HS-27A (cell line): ENCODE measurements around the gene SERGEF.

ENCODE experiments used
- DNase-seq: peaks from one replicate; pipeline ENCODE4 v3.0.0-alpha.2; 2012; ENCODE audit warnings: low read depth, missing footprints

The SERGEF gene

GRCh38 chr11:17813391-17814059 lies 199.3 kb downstream of the SERGEF start:
- DNase-seq = no peak

GRCh38 chr11:17812865-17813187 lies 200.0 kb downstream of the SERGEF start:
- no peak for DNase-seq

- DNase-seq = no peak
These were observed 200.6 kb downstream of the SERGEF start for GRCh38 chr11:17812091-17812864.

GRCh38 chr11:17811352-17811751 lies 201.5 kb downstream of the SERGEF start:
- no peak for DNase-seq

- DNase-seq = no peak
These were observed 202.1 kb downstream of the SERGEF start for GRCh38 chr11:17810746-17811145.

- no peak for DNase-seq
These were observed 202.8 kb downstream of the SERGEF start for GRCh38 chr11:17810041-17810440.

GRCh38 chr11:17807034-17807433 lies 205.8 kb downstream of the SERGEF start:
- DNase-seq = no peak

GRCh38 chr11:17805873-17806272 lies 207.0 kb downstream of the SERGEF start:
- DNase-seq = no peak

GRCh38 chr11:17805043-17805442 lies 207.8 kb downstream of the SERGEF start:
- DNase-seq = no peak

GRCh38 chr11:17803754-17804334 lies 209.0 kb downstream of the SERGEF start:
- DNase-seq = no peak

GRCh38 chr11:17802491-17802890 lies 210.4 kb downstream of the SERGEF start:
- no peak for DNase-seq

GRCh38 chr11:17801166-17801565 lies 211.7 kb downstream of the SERGEF start:
- no peak for DNase-seq

GRCh38 chr11:17799147-17799546 lies 213.7 kb downstream of the SERGEF start:
- no peak for DNase-seq

- DNase-seq = no peak
These were observed 214.1 kb downstream of the SERGEF start for GRCh38 chr11:17798716-17799115.

GRCh38 chr11:17798253-17798652 lies 214.6 kb downstream of the SERGEF start:
- no peak for DNase-seq

GRCh38 chr11:17796154-17796553 lies 216.7 kb downstream of the SERGEF start:
- DNase-seq = no peak

GRCh38 chr11:17794981-17795380 lies 217.9 kb downstream of the SERGEF start:
- no peak for DNase-seq

GRCh38 chr11:17793642-17794170 lies 219.1 kb downstream of the SERGEF start:
- no peak for DNase-seq

GRCh38 chr11:17792161-17792560 lies 220.7 kb downstream of the SERGEF start:
- DNase-seq = no peak

GRCh38 chr11:17791144-17791543 lies 221.7 kb downstream of the SERGEF start:
- DNase-seq = no peak

GRCh38 chr11:17790453-17790852 lies 222.4 kb downstream of the SERGEF start:
- no peak for DNase-seq

GRCh38 chr11:17788084-17788483 lies 224.8 kb downstream of the SERGEF start:
- no peak for DNase-seq
